SHP77 (cell line): ENCODE data around the gene MGLL.
"Not testable (repeated sequence)": the region's sequence is repeated elsewhere in the genome, so short reads cannot be mapped to it uniquely, and the experiment has no call there.

ENCODE experiments used
- DNase-seq, 2 experiments: peaks; one replicate each; lab custom pipeline; 2025; lab: John Stamatoyannopoulos, UW

Gene MGLL

GRCh38 chr3:127690823-127691452, 131.4 kb downstream of the MGLL start:
- peak; percentile 46 to 50 for DNase-seq

GRCh38 chr3:127690106-127690505, 132.2 kb downstream of the MGLL start:
- DNase-seq, result no peak

GRCh38 chr3:127689266-127689860, 133.0 kb downstream of the MGLL start:
- no peak for DNase-seq

- DNase-seq, result peak in 1 of 2 experiments; percentile 33
These were observed 133.7 kb downstream of the MGLL start for GRCh38 chr3:127688416-127689265.

- DNase-seq, result no peak
These were observed 134.3 kb downstream of the MGLL start for GRCh38 chr3:127688022-127688415.

- no peak for DNase-seq
These were observed 135.0 kb downstream of the MGLL start for GRCh38 chr3:127687228-127687737.

GRCh38 chr3:127686512-127686894, 135.8 kb downstream of the MGLL start:
- no peak for DNase-seq

GRCh38 chr3:127685708-127686511, 136.4 kb downstream of the MGLL start:
- no peak for DNase-seq

- DNase-seq, result no peak
These were observed 137.2 kb downstream of the MGLL start for GRCh38 chr3:127684871-127685707.

GRCh38 chr3:127682561-127682960, 139.8 kb downstream of the MGLL start:
- DNase-seq, result no peak

GRCh38 chr3:127682175-127682554, 140.2 kb downstream of the MGLL start:
- not testable (repeated sequence) for DNase-seq

- DNase-seq, result no peak
These were observed 141.5 kb downstream of the MGLL start for GRCh38 chr3:127680798-127681221.

GRCh38 chr3:127680146-127680661, 142.1 kb downstream of the MGLL start:
- no peak for DNase-seq

- no peak for DNase-seq
These were observed 142.7 kb downstream of the MGLL start for GRCh38 chr3:127679534-127680145.

GRCh38 chr3:127678611-127679533, 143.4 kb downstream of the MGLL start:
- DNase-seq, result no peak

- DNase-seq, result no peak
These were observed 144.1 kb downstream of the MGLL start for GRCh38 chr3:127678315-127678599.

- DNase-seq, result no peak
These were observed 144.6 kb downstream of the MGLL start for GRCh38 chr3:127677541-127678314.

- DNase-seq, result no peak
These were observed 145.4 kb downstream of the MGLL start for GRCh38 chr3:127676921-127677351.

GRCh38 chr3:127676456-127676855, 145.9 kb downstream of the MGLL start:
- DNase-seq, result no peak
